ENCODE results near the gene IGFBP6. TPM values are rescaled to one million over a fixed set of nuclear protein-coding genes. Genes with fewer than 3 reads are reported as not detected.

IGFBP6 gene
- polyA plus RNA-seq, 4 donors: 3.4 to 135 (median 7.1) TPM

- WGBS, 3 donors: 47 to 55% (median 48%) methylated on average over 11 of the region's 11 CpGs
- DNase-seq (peak; percentile 33 to 63), FAIRE-seq (no peak)
- Histone ChIP-seq H3K27ac (ENCODE audit: low read depth in 1 of 3, low read length in 2 of 3) (peak overlapping the region; percentile 12 to 97 (median 90)), H3K36me3 (ENCODE audit: control insufficient read depth in 3 of 3, insufficient read depth in 2 of 3, low read depth in 1 of 3, low read length in 3 of 3) (peaks cover 0 to 37% (median 0%) of the 10 kb centered on the region in 3 donors), H3K9me3 (ENCODE audit: control insufficient read depth in 2 of 2, insufficient read depth in 1 of 2, low read depth in 1 of 2, low read length in 1 of 2) (no peaks in the 10 kb centered on the region), H3K4me1 (ENCODE audit: control insufficient read depth in 3 of 3, insufficient read depth in 2 of 3, low read depth in 1 of 3, low read length in 2 of 3) (peaks cover 3 to 75% (median 6%) of the 10 kb centered on the region in 3 donors), H3K27me3 (ENCODE audit: control insufficient read depth in 3 of 3, insufficient read depth in 3 of 3, low read length in 3 of 3) (no peaks in the 10 kb centered on the region), H3K4me3 (ENCODE audit: low read depth in 1 of 3, low read length in 3 of 3) (peak overlapping the region in 1 of 3 donors; percentile 51)
Measured at GRCh38 chr12:53051058-53051880, 46.2 kb upstream of the IGFBP6 start.

- peak overlapping the region in 2 of 3 donors; percentile 90 to 97 for H3K27ac ChIP-seq (ENCODE audit: low read depth in 1 of 3, low read length in 2 of 3)
- no peaks in the 10 kb centered on the region for H3K9me3 ChIP-seq (ENCODE audit: control insufficient read depth in 2 of 2, insufficient read depth in 1 of 2, low read depth in 1 of 2, low read length in 1 of 2)
- H3K4me1 ChIP-seq (ENCODE audit: control insufficient read depth in 3 of 3, insufficient read depth in 2 of 3, low read depth in 1 of 3, low read length in 2 of 3): peaks cover 3 to 71% (median 6%) of the 10 kb centered on the region in 3 donors
- peaks cover 0 to 39% (median 0%) of the 10 kb centered on the region in 3 donors for H3K36me3 ChIP-seq (ENCODE audit: control insufficient read depth in 3 of 3, insufficient read depth in 2 of 3, low read depth in 1 of 3, low read length in 3 of 3)
- H3K27me3 ChIP-seq (ENCODE audit: control insufficient read depth in 3 of 3, insufficient read depth in 3 of 3, low read length in 3 of 3): no peaks in the 10 kb centered on the region
- WGBS, 3 donors: 60 to 68% (median 66%) methylated on average over 7 of the region's 7 CpGs
- no peak for FAIRE-seq
- H3K4me3 ChIP-seq (ENCODE audit: low read depth in 1 of 3, low read length in 3 of 3): no peak overlapping the region
- DNase-seq: no peak
Measured at GRCh38 chr12:53051881-53052412, 45.5 kb upstream of the IGFBP6 start.

GRCh38 chr12:53052419-53053217 is 44.8 kb upstream of the IGFBP6 start:
- WGBS, 3 donors: 45 to 48% (median 47%) methylated on average over 10 to 11 of the region's 11 CpGs
- peaks cover 3 to 70% (median 6%) of the 10 kb centered on the region in 3 donors for H3K4me1 ChIP-seq (ENCODE audit: control insufficient read depth in 3 of 3, insufficient read depth in 2 of 3, low read depth in 1 of 3, low read length in 2 of 3)
- H3K36me3 ChIP-seq (ENCODE audit: control insufficient read depth in 3 of 3, insufficient read depth in 2 of 3, low read depth in 1 of 3, low read length in 3 of 3): peaks cover 0 to 44% (median 0%) of the 10 kb centered on the region in 3 donors
- peak overlapping the region in 2 of 3 donors; percentile 90 to 97 for H3K27ac ChIP-seq (ENCODE audit: low read depth in 1 of 3, low read length in 2 of 3)
- no peak overlapping the region for H3K4me3 ChIP-seq (ENCODE audit: low read depth in 1 of 3, low read length in 3 of 3)
- H3K27me3 ChIP-seq (ENCODE audit: control insufficient read depth in 3 of 3, insufficient read depth in 3 of 3, low read length in 3 of 3): no peaks in the 10 kb centered on the region
- no peaks in the 10 kb centered on the region for H3K9me3 ChIP-seq (ENCODE audit: control insufficient read depth in 2 of 2, insufficient read depth in 1 of 2, low read depth in 1 of 2, low read length in 1 of 2)
- no peak for FAIRE-seq
- DNase-seq: peak; percentile 56

- 16 to 34% (median 20%) methylated on average over 12 to 16 of the region's 16 CpGs for WGBS, 3 donors
- no peaks in the 10 kb centered on the region for H3K9me3 ChIP-seq (ENCODE audit: control insufficient read depth in 2 of 2, insufficient read depth in 1 of 2, low read depth in 1 of 2, low read length in 1 of 2)
- DNase-seq (peak; percentile 91 to 94), FAIRE-seq (no peak)
- peak overlapping the region; percentile 90 to 95 (median 90) for H3K27ac ChIP-seq (ENCODE audit: low read depth in 1 of 3, low read length in 2 of 3)
- peak overlapping the region; percentile 30 to 53 (median 45) for H3K4me3 ChIP-seq (ENCODE audit: low read depth in 1 of 3, low read length in 3 of 3)
- no peaks in the 10 kb centered on the region for H3K27me3 ChIP-seq (ENCODE audit: control insufficient read depth in 3 of 3, insufficient read depth in 3 of 3, low read length in 3 of 3)
- H3K36me3 ChIP-seq (ENCODE audit: control insufficient read depth in 3 of 3, insufficient read depth in 2 of 3, low read depth in 1 of 3, low read length in 3 of 3): peaks cover 0 to 52% (median 0%) of the 10 kb centered on the region in 3 donors
- peaks cover 3 to 61% (median 6%) of the 10 kb centered on the region in 3 donors for H3K4me1 ChIP-seq (ENCODE audit: control insufficient read depth in 3 of 3, insufficient read depth in 2 of 3, low read depth in 1 of 3, low read length in 2 of 3)
Measured at GRCh38 chr12:53053218-53054111, 44.0 kb upstream of the IGFBP6 start.

- H3K27ac ChIP-seq (ENCODE audit: low read depth in 1 of 3, low read length in 2 of 3): peak overlapping the region; percentile 90 to 95 (median 90)
- no peaks in the 10 kb centered on the region for H3K27me3 ChIP-seq (ENCODE audit: control insufficient read depth in 3 of 3, insufficient read depth in 3 of 3, low read length in 3 of 3)
- FAIRE-seq: no peak
- H3K36me3 ChIP-seq (ENCODE audit: control insufficient read depth in 3 of 3, insufficient read depth in 2 of 3, low read depth in 1 of 3, low read length in 3 of 3): peaks cover 0 to 58% (median 0%) of the 10 kb centered on the region in 3 donors
- peak; percentile 98 for DNase-seq
- H3K4me3 ChIP-seq (ENCODE audit: low read depth in 1 of 3, low read length in 3 of 3): peak overlapping the region; percentile 30 to 53 (median 45)
- peaks cover 0 to 53% (median 3%) of the 10 kb centered on the region in 3 donors for H3K4me1 ChIP-seq (ENCODE audit: control insufficient read depth in 3 of 3, insufficient read depth in 2 of 3, low read depth in 1 of 3, low read length in 2 of 3)
- 2 to 6% (median 2%) methylated on average over 47 to 48 of the region's 48 CpGs for whole genome bisulfite sequencing, 3 donors
- H3K9me3 ChIP-seq (ENCODE audit: control insufficient read depth in 2 of 2, insufficient read depth in 1 of 2, low read depth in 1 of 2, low read length in 1 of 2): no peaks in the 10 kb centered on the region
Measured at GRCh38 chr12:53054112-53054878, 43.2 kb upstream of the IGFBP6 start.

GRCh38 chr12:53055471-53056266 is 41.8 kb upstream of the IGFBP6 start:
- DNase-seq (no peak), FAIRE-seq (no peak)
- Histone ChIP-seq H3K36me3 (ENCODE audit: control insufficient read depth in 3 of 3, insufficient read depth in 2 of 3, low read depth in 1 of 3, low read length in 3 of 3) (peaks cover 0 to 72% (median 0%) of the 10 kb centered on the region in 3 donors), H3K9me3 (ENCODE audit: control insufficient read depth in 2 of 2, insufficient read depth in 1 of 2, low read depth in 1 of 2, low read length in 1 of 2) (no peaks in the 10 kb centered on the region), H3K4me1 (ENCODE audit: control insufficient read depth in 3 of 3, insufficient read depth in 2 of 3, low read depth in 1 of 3, low read length in 2 of 3) (peaks cover 0 to 40% (median 3%) of the 10 kb centered on the region in 3 donors), H3K4me3 (ENCODE audit: low read depth in 1 of 3, low read length in 3 of 3) (no peak overlapping the region), H3K27me3 (ENCODE audit: control insufficient read depth in 3 of 3, insufficient read depth in 3 of 3, low read length in 3 of 3) (no peaks in the 10 kb centered on the region), H3K27ac (ENCODE audit: low read depth in 1 of 3, low read length in 2 of 3) (no peak overlapping the region)
- WGBS, 3 donors: 82 to 84% (median 82%) methylated on average over 15 of the region's 15 CpGs

GRCh38 chr12:53056296-53056695 is 41.2 kb upstream of the IGFBP6 start:
- H3K4me1 ChIP-seq (ENCODE audit: control insufficient read depth in 3 of 3, insufficient read depth in 2 of 3, low read depth in 1 of 3, low read length in 2 of 3): peaks cover 0 to 40% (median 3%) of the 10 kb centered on the region in 3 donors
- 82 to 89% (median 85%) methylated on average over 5 of the region's 5 CpGs for WGBS, 3 donors
- peaks cover 0 to 76% (median 0%) of the 10 kb centered on the region in 3 donors for H3K36me3 ChIP-seq (ENCODE audit: control insufficient read depth in 3 of 3, insufficient read depth in 2 of 3, low read depth in 1 of 3, low read length in 3 of 3)
- no peaks in the 10 kb centered on the region for H3K9me3 ChIP-seq (ENCODE audit: control insufficient read depth in 2 of 2, insufficient read depth in 1 of 2, low read depth in 1 of 2, low read length in 1 of 2)
- DNase-seq: no peak
- H3K4me3 ChIP-seq (ENCODE audit: low read depth in 1 of 3, low read length in 3 of 3): no peak overlapping the region
- H3K27me3 ChIP-seq (ENCODE audit: control insufficient read depth in 3 of 3, insufficient read depth in 3 of 3, low read length in 3 of 3): no peaks in the 10 kb centered on the region
- no peak for FAIRE-seq
- H3K27ac ChIP-seq (ENCODE audit: low read depth in 1 of 3, low read length in 2 of 3): no peak overlapping the region
